Kidney (tissue), 14 donors: ENCODE data around the gene PCYT1A. TPM values are rescaled to one million over a fixed set of nuclear protein-coding genes. Genes with fewer than 3 reads are reported as not detected.

Source experiments
- DNase-seq, 5 donors: peaks; one replicate each; pipeline ENCODE4 v3.0.0-alpha.2; 2013 to 2020
- FAIRE-seq: peaks from 2 replicates; lab custom pipeline; 2012; peaks lifted over from hg19 to GRCh38; lab: Jason Lieb, UNC
- H3K27ac ChIP-seq, 2 donors: one replicate each; pipeline ENCODE4 v1.7.0; 2013; ENCODE audit warnings: low read depth in 2 of 2, low read length in 2 of 2, inconsistent platforms in 1 of 2
- H3K27me3 ChIP-seq: one replicate; pipeline ENCODE4 v1.7.1; 2013; ENCODE audit warnings: low read length, inconsistent platforms; ENCODE audit not compliant: control insufficient read depth, insufficient read depth
- H3K36me3 ChIP-seq, 3 donors: one replicate each; pipeline versions ENCODE4 v1.7.0 to v1.7.1; 2013; ENCODE audit warnings: low read length in 3 of 3, control low read depth in 1 of 3, inconsistent platforms in 1 of 3; ENCODE audit not compliant: insufficient read depth in 3 of 3, control insufficient read depth in 2 of 3
- H3K4me1 ChIP-seq, 3 donors: one replicate each; pipeline versions ENCODE4 v1.7.0 to v1.7.1; 2013; ENCODE audit warnings: low read length in 3 of 3, inconsistent platforms in 1 of 3, low read depth in 1 of 3; ENCODE audit not compliant: control insufficient read depth in 2 of 3, insufficient read depth in 2 of 3
- H3K4me3 ChIP-seq, 3 donors: one replicate each; pipeline versions ENCODE4 v1.7.0 to v1.8.1; 2013; ENCODE audit warnings: low read length in 3 of 3, control low read depth in 1 of 3, inconsistent platforms in 1 of 3
- H3K9ac ChIP-seq, 3 donors: one replicate each; pipeline versions ENCODE4 v1.7.0 to v1.7.1; 2013; ENCODE audit warnings: low read length in 3 of 3, control low read depth in 1 of 3, inconsistent platforms in 1 of 3
- H3K9me3 ChIP-seq, 3 donors: one replicate each; pipeline versions ENCODE4 v1.7.0 to v1.7.1; 2013; ENCODE audit warnings: low read length in 3 of 3, control low read depth in 1 of 3, inconsistent platforms in 1 of 3; ENCODE audit not compliant: control insufficient read depth in 2 of 3, insufficient read depth in 1 of 3
- intact Hi-C: fragments of 100-400 bp; cut with DNase I; formaldehyde crosslinking; loops from one replicate; pipeline ENCODE4 v1.11.1; 2022
- polyA plus RNA-seq: library from polyadenylated mRNA; stranded (reverse); fragments of 350-450 nt; fragmentation: Illumina TruSeq; extraction: RNeasy Lipid Tissue Mini Kit (QIAGEN cat#74804); gene quantifications from one replicate; pipeline ENCODE4 v1.2.3, GENCODE V29; 2014; ENCODE audit warnings: low read depth, low replicate concordance; ENCODE audit not compliant: insufficient read depth
- total RNA-seq: library from RNA; stranded (reverse); fragmentation: NEBNext Ultra II Directional; extraction: Animal tissue kit (Norgen Biotek cat#: 25700); gene quantifications from one replicate; pipeline ENCODE4 v1.2.1, GENCODE V29; 2021
- TF ChIP-seq, protein P1 (sequence below): IDR thresholded peaks from 3 replicates; pipeline ENCODE4 v1.5.1; 2012; ENCODE audit warnings: mild to moderate bottlenecking, moderate library complexity, borderline replicate concordance; ENCODE audit not compliant: insufficient read depth; ENCODE audit errors: extremely low read depth
- donor health status: control.
- donor health status: control.
- donor health status: control.
- donor health status: control.
- donor health status: control.
- donor health status: DM: yes; HTN: yes; CAD: no.
- donor health status: Normal renal cell carcinoma (clear cell type).

The PCYT1A gene
- total and polyA plus RNA-seq, 2 donors from 2014 or later = 19.6 to 57.6 TPM

DNA sequence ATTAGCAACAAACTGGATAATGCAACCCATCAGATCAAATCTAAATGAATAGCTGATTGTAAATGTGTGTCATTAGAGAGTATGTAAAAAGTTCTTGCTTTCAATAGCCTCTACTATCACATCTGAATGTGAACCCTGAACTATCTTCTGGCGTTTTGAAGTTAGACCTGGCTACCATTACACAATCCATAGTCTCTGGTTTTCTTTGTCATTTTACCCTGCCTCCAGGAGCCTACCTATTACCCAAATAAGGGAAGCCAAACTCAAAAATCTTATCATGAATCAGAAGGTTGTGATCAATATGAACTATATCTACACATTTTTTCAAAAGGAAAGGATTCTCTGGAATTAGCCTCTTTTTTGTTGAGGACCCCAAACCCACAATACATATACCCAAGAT is 31.8 kb downstream of the PCYT1A start:
- intact Hi-C loops = no loop called here
- Histone ChIP-seq H3K4me3 (no peak overlapping the region), H3K9ac (no peak overlapping the region), H3K36me3 (peaks cover 0 to 15% (median 10%) of the 10 kb centered on the region in 3 donors), H3K4me1 (no peaks in the 10 kb centered on the region), H3K9me3 (no peaks in the 10 kb centered on the region), H3K27me3 (no peaks in the 10 kb centered on the region), H3K27ac (no peak overlapping the region)
- TF ChIP-seq, protein P1, sequence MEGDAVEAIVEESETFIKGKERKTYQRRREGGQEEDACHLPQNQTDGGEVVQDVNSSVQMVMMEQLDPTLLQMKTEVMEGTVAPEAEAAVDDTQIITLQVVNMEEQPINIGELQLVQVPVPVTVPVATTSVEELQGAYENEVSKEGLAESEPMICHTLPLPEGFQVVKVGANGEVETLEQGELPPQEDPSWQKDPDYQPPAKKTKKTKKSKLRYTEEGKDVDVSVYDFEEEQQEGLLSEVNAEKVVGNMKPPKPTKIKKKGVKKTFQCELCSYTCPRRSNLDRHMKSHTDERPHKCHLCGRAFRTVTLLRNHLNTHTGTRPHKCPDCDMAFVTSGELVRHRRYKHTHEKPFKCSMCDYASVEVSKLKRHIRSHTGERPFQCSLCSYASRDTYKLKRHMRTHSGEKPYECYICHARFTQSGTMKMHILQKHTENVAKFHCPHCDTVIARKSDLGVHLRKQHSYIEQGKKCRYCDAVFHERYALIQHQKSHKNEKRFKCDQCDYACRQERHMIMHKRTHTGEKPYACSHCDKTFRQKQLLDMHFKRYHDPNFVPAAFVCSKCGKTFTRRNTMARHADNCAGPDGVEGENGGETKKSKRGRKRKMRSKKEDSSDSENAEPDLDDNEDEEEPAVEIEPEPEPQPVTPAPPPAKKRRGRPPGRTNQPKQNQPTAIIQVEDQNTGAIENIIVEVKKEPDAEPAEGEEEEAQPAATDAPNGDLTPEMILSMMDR = no peak
- no peak for DNase-seq
- FAIRE-seq = no peak

DNA sequence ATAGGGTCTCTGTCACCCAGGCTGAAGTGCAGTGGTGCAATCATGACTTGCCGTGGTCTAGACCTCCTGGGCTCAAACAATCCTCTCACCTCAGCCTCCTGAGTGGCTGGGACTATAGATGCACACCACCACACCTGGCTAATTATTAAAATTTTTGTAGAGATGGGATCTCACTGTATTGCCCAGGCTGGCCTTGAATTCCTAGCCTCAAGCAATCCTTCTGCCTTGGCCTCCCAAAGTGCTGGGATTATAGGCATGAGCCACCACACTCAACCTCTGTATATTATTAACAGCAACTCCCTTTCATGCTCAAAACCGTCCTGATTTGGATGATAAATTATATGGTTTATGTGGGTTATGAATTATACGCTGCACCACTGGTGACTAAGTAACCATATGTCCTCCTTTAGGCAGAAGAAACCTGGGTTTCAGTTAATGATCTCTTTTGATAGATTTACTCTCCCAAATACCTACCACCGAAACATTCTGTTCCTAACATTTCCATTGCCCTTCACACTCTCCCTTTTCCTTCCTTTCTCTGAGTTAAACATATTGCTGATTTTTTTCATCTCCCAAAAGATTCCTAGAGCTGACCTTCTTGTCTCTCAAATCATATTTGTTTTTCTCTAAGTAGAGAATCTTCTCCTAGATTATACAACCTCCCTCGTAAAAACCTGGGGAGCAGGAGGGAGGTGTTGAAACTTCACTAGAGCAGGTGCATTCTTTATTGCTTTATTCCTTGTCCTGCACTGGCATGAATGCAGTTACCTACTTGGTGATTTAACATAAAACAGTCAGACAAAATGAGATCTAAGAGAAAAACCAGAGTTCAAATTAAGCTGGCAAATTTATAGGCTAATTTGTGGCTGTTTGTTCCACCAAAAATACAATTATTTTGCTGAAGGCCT is 32.9 kb downstream of the PCYT1A start:
- no peaks in the 10 kb centered on the region for H3K4me1 ChIP-seq
- peaks cover 0 to 15% (median 10%) of the 10 kb centered on the region in 3 donors for H3K36me3 ChIP-seq
- TF ChIP-seq, protein P1 = no peak
- intact Hi-C loops = no loop called here
- H3K27ac ChIP-seq = no peak overlapping the region
- no peaks in the 10 kb centered on the region for H3K9me3 ChIP-seq
- no peak overlapping the region for H3K9ac ChIP-seq
- no peaks in the 10 kb centered on the region for H3K27me3 ChIP-seq
- no peak overlapping the region for H3K4me3 ChIP-seq
- DNase-seq = no peak
- FAIRE-seq = no peak

DNA sequence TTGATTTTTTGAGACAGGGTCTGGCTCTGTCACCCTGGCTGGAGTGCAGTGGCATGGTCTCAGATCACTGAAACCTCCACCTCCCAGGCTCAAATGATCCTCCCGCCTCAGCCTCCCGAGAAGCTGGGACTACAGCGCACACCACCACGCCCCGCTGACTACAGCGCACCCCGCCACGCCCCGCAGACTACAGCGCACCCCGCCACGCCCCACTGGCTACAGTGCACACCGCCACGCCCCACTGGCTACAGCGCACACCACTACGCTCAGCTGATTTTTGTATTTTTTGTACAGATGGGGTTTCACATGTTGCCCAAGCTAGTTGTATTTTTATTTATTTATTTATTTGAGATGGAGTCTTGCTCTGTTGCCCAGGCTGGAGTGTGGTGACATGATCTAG is 35.6 kb downstream of the PCYT1A start:
- intact Hi-C loops = no loop called here
- Histone ChIP-seq H3K36me3 (peaks cover 2 to 23% (median 13%) of the 10 kb centered on the region in 3 donors), H3K9ac (no peak overlapping the region), H3K27me3 (no peaks in the 10 kb centered on the region), H3K4me3 (no peak overlapping the region), H3K4me1 (no peaks in the 10 kb centered on the region), H3K9me3 (no peaks in the 10 kb centered on the region), H3K27ac (no peak overlapping the region)
- no peak for FAIRE-seq
- TF ChIP-seq, protein P1 = no peak
- no peak for DNase-seq
